Gastrocnemius medialis (tissue), 4 donors: ENCODE measurements around the gene ZNF277. TPM values are rescaled to one million over a fixed set of nuclear protein-coding genes. Genes with fewer than 3 reads are reported as not detected.
"Not testable (repeated sequence)": the region's sequence is repeated elsewhere in the genome, so short reads cannot be mapped to it uniquely, and the experiment has no call there.

Experiments used
- ATAC-seq, 2 donors: fragments of 150-250 bp; one replicate each; pipeline ENCODE4 v1.9.1; 2016
- DNase-seq, 2 donors: peaks; one replicate each; pipeline ENCODE4 v3.0.0-alpha.2; 2019
- H3K27ac ChIP-seq, 4 donors: fragments of 200-600 bp; sonication (generic); 1 replicate in 1 of 4; 2 replicates in 3 of 4; pipeline ENCODE4 v1.5.1; 2016 to 2018; ENCODE audit warnings: mild to moderate bottlenecking in 2 of 4, moderate library complexity in 1 of 4
- H3K27me3 ChIP-seq, 3 donors: fragments of 200-600 bp; sonication (generic) in 2 of 3; 1 replicate in 1 of 3; 2 replicates in 2 of 3; pipeline versions ENCODE4 v1.5.1 to v1.6.0; 2016 to 2019; ENCODE audit warnings: mild to moderate bottlenecking in 1 of 3, moderate library complexity in 1 of 3
- H3K36me3 ChIP-seq, 2 donors: fragments of 200-600 bp; sonication (generic) in 1 of 2; one replicate each; pipeline ENCODE4 v1.5.1; 2017 to 2018
- H3K4me1 ChIP-seq, 2 donors: fragments of 200-600 bp; sonication (generic) in 1 of 2; one replicate each; pipeline ENCODE4 v1.5.1; 2016 to 2017; ENCODE audit warnings: mild to moderate bottlenecking in 2 of 2
- H3K4me3 ChIP-seq, 4 donors: fragments of 200-600 bp; sonication (generic) in 3 of 4; 1 replicate in 1 of 4; 2 replicates in 3 of 4; pipeline ENCODE4 v1.5.1; 2016 to 2019; ENCODE audit warnings: mild to moderate bottlenecking in 2 of 4
- H3K9me3 ChIP-seq, 3 donors: fragments of 200-600 bp; sonication (generic) in 2 of 3; 1 replicate in 1 of 3; 2 replicates in 2 of 3; pipeline ENCODE4 v1.5.1; 2016 to 2019
- POLR2A ChIP-seq, 2 donors: fragments of 450-650 bp; IDR thresholded peaks; one replicate each; pipeline ENCODE4 v1.6.1; 2017; ENCODE audit warnings: antibody characterized with exemption in 2 of 2, mild to moderate bottlenecking in 2 of 2, moderate library complexity in 2 of 2
- in situ Hi-C, 4 donors: fragments of 200-750 bp; cut with MboI; loops; one replicate each; pipeline versions ENCODE4 v1.15.0 to v1.8.0; 2017; ENCODE audit warnings: low sequenced_read_pairs in 4 of 4
- intact Hi-C: fragments of 100-400 bp; cut with DNase I; formaldehyde crosslinking; loops from one replicate; pipeline ENCODE4 v1.15.1; 2023; ENCODE audit warnings: low total_unique reads
- total RNA-seq, 4 donors: library from RNA; depleted of rRNA; stranded (reverse); fragments of >200 nt; gene quantifications; one replicate each; pipeline versions ENCODE4 v1.1.0 to v1.2.3, GENCODE V29; 2016
- TF ChIP-seq, protein P1 (sequence below), 5 experiments: fragments of 450-650 bp in 3 of 5; fragments of 200-600 bp in 2 of 5; sonication (generic) in 2 of 5; IDR thresholded peaks in 4 of 5; conservative IDR thresholded peaks in 1 of 5; 1 replicate in 4 of 5; 2 replicates in 1 of 5; pipeline ENCODE4 v1.5.1; 2016 to 2019; ENCODE audit warnings: antibody characterized with exemption in 5 of 5, mild to moderate bottlenecking in 3 of 5, moderate library complexity in 3 of 5

The ZNF277 gene
- total RNA-seq, 4 donors from 2014 or later: 12.2 to 16.5 (median 15.0) TPM

- in situ Hi-C loops: no loop called here
- H3K4me1 ChIP-seq: no peaks in the 10 kb centered on the region
- DNase-seq: no peak
- H3K27me3 ChIP-seq: no peaks in the 10 kb centered on the region
- H3K27ac ChIP-seq: no peak overlapping the region
- no peaks in the 10 kb centered on the region for H3K36me3 ChIP-seq
- no peaks in the 10 kb centered on the region for H3K9me3 ChIP-seq
- no peak overlapping the region for H3K4me3 ChIP-seq
- intact Hi-C loops: no loop called here
- ATAC-seq: no peak
- no peak for TF ChIP-seq POLR2A (IDR thresholded peaks at IDR 0.05)
- TF ChIP-seq, protein P1, sequence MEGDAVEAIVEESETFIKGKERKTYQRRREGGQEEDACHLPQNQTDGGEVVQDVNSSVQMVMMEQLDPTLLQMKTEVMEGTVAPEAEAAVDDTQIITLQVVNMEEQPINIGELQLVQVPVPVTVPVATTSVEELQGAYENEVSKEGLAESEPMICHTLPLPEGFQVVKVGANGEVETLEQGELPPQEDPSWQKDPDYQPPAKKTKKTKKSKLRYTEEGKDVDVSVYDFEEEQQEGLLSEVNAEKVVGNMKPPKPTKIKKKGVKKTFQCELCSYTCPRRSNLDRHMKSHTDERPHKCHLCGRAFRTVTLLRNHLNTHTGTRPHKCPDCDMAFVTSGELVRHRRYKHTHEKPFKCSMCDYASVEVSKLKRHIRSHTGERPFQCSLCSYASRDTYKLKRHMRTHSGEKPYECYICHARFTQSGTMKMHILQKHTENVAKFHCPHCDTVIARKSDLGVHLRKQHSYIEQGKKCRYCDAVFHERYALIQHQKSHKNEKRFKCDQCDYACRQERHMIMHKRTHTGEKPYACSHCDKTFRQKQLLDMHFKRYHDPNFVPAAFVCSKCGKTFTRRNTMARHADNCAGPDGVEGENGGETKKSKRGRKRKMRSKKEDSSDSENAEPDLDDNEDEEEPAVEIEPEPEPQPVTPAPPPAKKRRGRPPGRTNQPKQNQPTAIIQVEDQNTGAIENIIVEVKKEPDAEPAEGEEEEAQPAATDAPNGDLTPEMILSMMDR (IDR thresholded peaks at IDR 0.05 in 4 of 5, conservative IDR thresholded peaks at IDR 0.05 in 1 of 5): no peak
Measured at GRCh38 chr7:112306903-112307302, 100.4 kb downstream of the ZNF277 start.

DNA sequence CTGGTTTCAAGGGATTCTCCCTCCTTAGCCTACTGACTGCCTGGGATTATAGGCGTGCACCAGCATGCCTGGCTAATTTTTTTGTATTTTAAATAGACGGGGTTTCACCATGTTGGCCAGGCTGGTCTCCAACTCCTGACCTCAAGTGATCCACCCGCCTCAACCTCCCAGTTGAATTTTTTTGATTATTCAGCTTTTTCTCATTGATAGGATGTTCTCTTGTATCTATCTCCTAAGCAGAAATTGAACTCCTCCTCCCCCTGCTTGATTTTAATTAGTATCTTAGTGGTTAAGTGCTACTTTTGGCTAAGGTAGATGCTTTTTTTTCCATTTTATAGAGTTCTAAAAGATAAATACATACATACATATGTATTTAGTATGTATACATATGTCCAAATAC lies 101.0 kb downstream of the ZNF277 start:
- ATAC-seq (no peak), DNase-seq (no peak)
- TF ChIP-seq POLR2A (IDR thresholded peaks at IDR 0.05): no peak
- TF ChIP-seq, protein P1 (IDR thresholded peaks at IDR 0.05 in 4 of 5, conservative IDR thresholded peaks at IDR 0.05 in 1 of 5): no peak
- no peaks in the 10 kb centered on the region for H3K36me3 ChIP-seq
- no peak overlapping the region for H3K4me3 ChIP-seq
- in situ Hi-C loops (no loop called here), intact Hi-C loops (no loop called here)
- no peaks in the 10 kb centered on the region for H3K27me3 ChIP-seq
- no peaks in the 10 kb centered on the region for H3K4me1 ChIP-seq
- H3K27ac ChIP-seq: no peak overlapping the region
- no peaks in the 10 kb centered on the region for H3K9me3 ChIP-seq

DNA sequence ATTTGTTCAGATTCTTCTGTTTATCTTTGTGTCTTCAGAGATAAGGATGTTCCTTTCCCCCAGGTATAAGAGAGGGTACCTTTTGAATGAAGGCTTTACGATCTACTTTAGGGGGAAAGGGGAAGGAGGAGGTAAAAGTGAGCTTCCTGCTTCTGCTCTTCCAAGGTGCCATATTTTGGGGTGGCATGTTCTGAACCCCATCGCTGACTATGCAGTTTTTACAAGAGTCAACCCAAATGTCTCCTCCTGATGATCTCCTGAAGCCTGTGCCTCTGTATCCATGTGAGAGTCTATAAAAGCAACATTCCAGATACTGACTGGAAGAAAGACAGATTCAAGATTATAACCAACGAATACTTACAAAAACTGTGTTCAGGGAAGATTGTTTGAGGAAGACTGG lies 102.5 kb downstream of the ZNF277 start:
- ATAC-seq (no peak), DNase-seq (no peak)
- H3K4me1 ChIP-seq: no peaks in the 10 kb centered on the region
- intact Hi-C loops: no loop called here
- no peaks in the 10 kb centered on the region for H3K9me3 ChIP-seq
- no peak overlapping the region for H3K4me3 ChIP-seq
- H3K27me3 ChIP-seq: no peaks in the 10 kb centered on the region
- in situ Hi-C loops: no loop called here
- no peaks in the 10 kb centered on the region for H3K36me3 ChIP-seq
- TF ChIP-seq, protein P1 (IDR thresholded peaks at IDR 0.05 in 4 of 5, conservative IDR thresholded peaks at IDR 0.05 in 1 of 5): no peak
- TF ChIP-seq POLR2A (IDR thresholded peaks at IDR 0.05): no peak
- no peak overlapping the region for H3K27ac ChIP-seq

DNA sequence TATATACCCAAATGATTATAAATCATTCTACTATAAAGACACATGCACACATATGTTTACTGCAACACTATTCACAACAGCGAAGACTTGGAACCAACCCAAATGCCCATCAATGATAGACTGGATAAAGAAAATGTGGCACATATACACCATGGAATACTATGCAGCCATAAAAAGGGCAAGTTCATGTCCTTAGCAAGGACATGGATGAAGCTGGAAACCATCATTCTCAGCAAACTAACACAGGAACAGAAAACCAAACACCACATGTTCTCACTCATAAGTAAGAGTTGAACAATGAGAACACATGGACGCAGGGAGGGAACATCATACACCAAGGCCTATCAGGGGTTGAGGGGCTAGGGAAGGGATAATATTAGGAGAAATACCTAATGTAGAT lies 110.3 kb downstream of the ZNF277 start:
- intact Hi-C loops, H3K27ac ChIP-seq, DNase-seq, ATAC-seq, in situ Hi-C loops, H3K4me3 ChIP-seq, H3K9me3 ChIP-seq, H3K4me1 ChIP-seq, H3K27me3 ChIP-seq: not testable (repeated sequence)
- peaks cover 0 to 26% of the 10 kb centered on the region in 2 donors for H3K36me3 ChIP-seq

GRCh38 chr7:112322070-112322469 lies 115.6 kb downstream of the ZNF277 start:
- ATAC-seq: no peak
- intact Hi-C loops: no loop called here
- no peak overlapping the region for H3K27ac ChIP-seq
- H3K4me1 ChIP-seq: no peaks in the 10 kb centered on the region
- TF ChIP-seq POLR2A (IDR thresholded peaks at IDR 0.05): no peak
- TF ChIP-seq, protein P1 (IDR thresholded peaks at IDR 0.05 in 4 of 5, conservative IDR thresholded peaks at IDR 0.05 in 1 of 5): no peak
- in situ Hi-C loops: no loop called here
- peaks cover 0 to 35% of the 10 kb centered on the region in 2 donors for H3K36me3 ChIP-seq
- no peaks in the 10 kb centered on the region for H3K9me3 ChIP-seq
- DNase-seq: no peak
- no peaks in the 10 kb centered on the region for H3K27me3 ChIP-seq
- H3K4me3 ChIP-seq: no peak overlapping the region
